Liver (tissue), 9 donors: ENCODE data around the gene CCDC8. TPM values are rescaled to one million over a fixed set of nuclear protein-coding genes. Genes with fewer than 3 reads are reported as not detected.

Source experiments
- DNase-seq: peaks from one replicate; pipeline ENCODE4 v3.0.0-alpha.2; 2017; ENCODE audit warnings: low spot score
- H3K27ac ChIP-seq, 2 donors: one replicate each; pipeline ENCODE4 v1.7.0; 2013; ENCODE audit warnings: inconsistent platforms in 2 of 2, low read length in 2 of 2, control low read depth in 1 of 2, low read depth in 1 of 2, mild to moderate bottlenecking in 1 of 2
- H3K27me3 ChIP-seq, 4 donors: one replicate each; pipeline versions ENCODE4 v1.6.1 to v1.7.0; 2013; ENCODE audit warnings: low read length in 3 of 4, inconsistent platforms in 1 of 4, mild to moderate bottlenecking in 1 of 4, moderate library complexity in 1 of 4; ENCODE audit not compliant: control insufficient read depth in 4 of 4, insufficient read depth in 4 of 4
- H3K36me3 ChIP-seq, 4 donors: one replicate each; pipeline versions ENCODE4 v1.6.1 to v1.7.0; 2013; ENCODE audit warnings: low read length in 3 of 4, mild to moderate bottlenecking in 3 of 4, low read depth in 1 of 4, moderate library complexity in 1 of 4; ENCODE audit not compliant: control insufficient read depth in 4 of 4, insufficient read depth in 3 of 4
- H3K4me1 ChIP-seq, 4 donors: one replicate each; pipeline versions ENCODE4 v1.6.1 to v1.7.0; 2013; ENCODE audit warnings: low read length in 3 of 4, mild to moderate bottlenecking in 3 of 4, moderate library complexity in 1 of 4; ENCODE audit not compliant: control insufficient read depth in 4 of 4, insufficient read depth in 4 of 4
- H3K4me3 ChIP-seq, 3 donors: one replicate each; pipeline versions ENCODE4 v1.6.1 to v1.7.0; 2013; ENCODE audit warnings: low read length in 3 of 3, control low read depth in 1 of 3, low read depth in 1 of 3, mild to moderate bottlenecking in 1 of 3
- H3K9ac ChIP-seq, 2 donors: one replicate each; pipeline ENCODE4 v1.7.0; 2013; ENCODE audit warnings: low read length in 2 of 2, mild to moderate bottlenecking in 2 of 2, moderate library complexity in 2 of 2, control low read depth in 1 of 2, low read depth in 1 of 2
- H3K9me3 ChIP-seq, 4 donors: one replicate each; pipeline versions ENCODE4 v1.6.1 to v1.7.0; 2013; ENCODE audit warnings: low read length in 3 of 4; ENCODE audit not compliant: control insufficient read depth in 4 of 4
- CTCF ChIP-seq: fragments of 150-350 bp; IDR thresholded peaks from 2 replicates; pipeline ENCODE4 v1.5.1; 2017; ENCODE audit warnings: improper control_type of control experiment, low read depth, low read length; ENCODE audit not compliant: missing input control
- EGR1 ChIP-seq, 2 donors: IDR thresholded peaks; 2 replicates each; pipeline ENCODE4 v1.6.1; 2016 to 2018; ENCODE audit warnings: antibody characterized with exemption in 2 of 2, low read depth in 2 of 2
- FOXA1 ChIP-seq: IDR thresholded peaks from 2 replicates; pipeline ENCODE4 v1.6.1; 2016; ENCODE audit warnings: antibody characterized with exemption
- FOXA2 ChIP-seq: IDR thresholded peaks from 2 replicates; pipeline ENCODE4 v1.6.1; 2016; ENCODE audit warnings: antibody characterized with exemption
- HNF4A ChIP-seq, 2 donors: conservative IDR thresholded peaks; 2 replicates each; pipeline ENCODE4 v1.6.1; 2016; ENCODE audit warnings: antibody characterized with exemption in 2 of 2, mild to moderate bottlenecking in 2 of 2
- MAX ChIP-seq: IDR thresholded peaks from 2 replicates; pipeline ENCODE4 v1.6.1; 2016; ENCODE audit warnings: antibody characterized with exemption
- RXRA ChIP-seq, 2 donors: IDR thresholded peaks; 2 replicates each; pipeline ENCODE4 v1.6.1; 2017 to 2018; ENCODE audit warnings: antibody characterized with exemption in 2 of 2, mild to moderate bottlenecking in 1 of 2
- SP1 ChIP-seq: IDR thresholded peaks from 2 replicates; pipeline ENCODE4 v1.6.1; 2018; ENCODE audit warnings: antibody characterized with exemption, mild to moderate bottlenecking
- YY1 ChIP-seq: IDR thresholded peaks from 2 replicates; pipeline ENCODE4 v1.6.1; 2016; ENCODE audit warnings: antibody characterized with exemption, mild to moderate bottlenecking
- WGBS: extraction: QIAGEN DNeasy Blood & Tissue Kit; methylation state at CpG from one replicate; pipeline ENCODE4 v1.1.7; 2013; 5-methylcytosine and 5-hydroxymethylcytosine counted together
- polyA plus RNA-seq, 2 donors: library from polyadenylated mRNA; stranded (reverse) in 1 of 2; unstranded in 1 of 2; fragments of 200-250 nt in 1 of 2; fragments of >200 nt in 1 of 2; fragmentation: Nextera tagmentation in 1 of 2; extraction: Ambion mirVana in 1 of 2; gene quantifications; one replicate each; pipeline versions ENCODE4 v1.2.1 to v1.2.3, GENCODE V29; 2013 to 2015
- total RNA-seq, 2 donors: library from RNA; depleted of rRNA; stranded (reverse); fragments of >200 nt; gene quantifications; one replicate each; pipeline ENCODE4 v1.2.3, GENCODE V29; 2014
- TF ChIP-seq, protein P1 (sequence below): IDR thresholded peaks from 2 replicates; pipeline ENCODE4 v1.6.1; 2016; ENCODE audit warnings: antibody characterized with exemption
- TF ChIP-seq, protein P2 (sequence below): IDR thresholded peaks from 2 replicates; pipeline ENCODE4 v1.6.1; 2016; ENCODE audit warnings: antibody characterized with exemption
- TF ChIP-seq, protein P3 (sequence below): IDR thresholded peaks from 2 replicates; pipeline ENCODE4 v1.6.1; 2016; ENCODE audit warnings: antibody characterized with exemption, mild to moderate bottlenecking
- donor health status: healthy.
- donor health status: healthy.
- donor health status: healthy.
- donor health status: healthy.
- donor health status: healthy.

CCDC8 gene
- total and polyA plus RNA-seq, 4 donors: 0.18 to 5.9 (median 0.62) TPM

DNA sequence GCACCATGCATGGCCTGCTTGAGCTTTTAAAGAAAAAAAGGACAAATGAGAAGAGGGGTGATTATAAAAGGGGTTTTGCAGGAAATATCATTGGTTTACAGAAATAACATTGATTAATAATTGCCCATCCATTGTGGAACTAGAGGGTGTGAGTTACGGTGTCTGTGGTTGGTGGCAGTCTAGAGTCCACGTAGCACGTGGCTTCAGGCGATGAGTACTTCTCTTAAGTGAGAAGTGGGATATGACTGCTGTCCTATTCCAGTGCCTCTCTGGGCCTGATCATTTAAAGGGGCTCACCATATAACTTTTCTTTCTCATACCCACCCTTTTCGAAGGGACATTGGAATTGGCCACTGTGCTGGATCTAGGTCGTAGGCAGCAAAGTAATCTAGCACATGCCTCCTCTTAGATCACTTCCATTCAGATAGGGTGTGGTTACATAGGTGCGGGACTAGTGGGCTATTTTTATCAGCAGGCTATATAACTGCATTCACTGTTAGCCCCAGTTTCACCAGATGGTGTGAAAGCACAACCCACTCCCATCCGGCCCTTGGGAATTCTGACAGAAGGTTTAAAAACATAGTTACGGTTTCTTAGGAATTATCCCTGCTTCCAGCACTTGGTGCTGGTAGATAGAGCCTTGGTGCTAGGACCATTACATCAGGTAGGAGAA lies 46.6 kb downstream of the CCDC8 start (continued):
- no peak for TF ChIP-seq CTCF

DNA sequence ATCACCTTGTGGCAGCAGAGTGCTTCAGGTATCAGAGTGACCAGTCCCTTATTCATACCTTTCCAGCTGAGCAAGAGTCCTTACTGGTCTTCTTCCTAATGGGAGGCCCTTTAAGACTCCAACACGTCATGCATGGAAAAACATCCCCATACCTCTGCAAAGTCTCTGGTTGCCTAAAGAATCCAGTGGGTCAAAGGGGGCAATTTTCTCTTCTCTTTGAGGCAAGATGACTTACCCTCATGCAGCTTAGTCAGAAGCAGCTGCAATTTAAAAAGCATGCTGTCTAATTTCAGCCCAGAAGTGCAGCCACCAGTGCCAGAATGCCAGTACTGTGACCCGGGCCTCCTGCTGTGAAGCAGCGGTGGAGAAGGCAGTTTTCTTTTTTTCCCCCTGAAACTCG lies 47.8 kb downstream of the CCDC8 start:
- WGBS: 89% methylated on average over 4 of the region's 4 CpGs
- H3K4me1 ChIP-seq: peaks cover 5 to 26% (median 18%) of the 10 kb centered on the region in 4 donors
- TF ChIP-seq EGR1 (IDR thresholded peaks at IDR 0.05; ENCODE audit: low read depth in 2 of 2): no peak
- no peak for TF ChIP-seq FOXA2
- TF ChIP-seq, protein P1, sequence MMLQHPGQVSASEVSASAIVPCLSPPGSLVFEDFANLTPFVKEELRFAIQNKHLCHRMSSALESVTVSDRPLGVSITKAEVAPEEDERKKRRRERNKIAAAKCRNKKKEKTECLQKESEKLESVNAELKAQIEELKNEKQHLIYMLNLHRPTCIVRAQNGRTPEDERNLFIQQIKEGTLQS: no peak
- TF ChIP-seq RXRA (IDR thresholded peaks at IDR 0.05): no peak
- H3K9ac ChIP-seq: no peak overlapping the region
- H3K27me3 ChIP-seq: no peaks in the 10 kb centered on the region
- no peak overlapping the region for H3K4me3 ChIP-seq
- no peak overlapping the region for H3K27ac ChIP-seq
- no peaks in the 10 kb centered on the region for H3K9me3 ChIP-seq
- peaks cover 0 to 7% (median 3%) of the 10 kb centered on the region in 4 donors for H3K36me3 ChIP-seq
- DNase-seq: no peak

DNA sequence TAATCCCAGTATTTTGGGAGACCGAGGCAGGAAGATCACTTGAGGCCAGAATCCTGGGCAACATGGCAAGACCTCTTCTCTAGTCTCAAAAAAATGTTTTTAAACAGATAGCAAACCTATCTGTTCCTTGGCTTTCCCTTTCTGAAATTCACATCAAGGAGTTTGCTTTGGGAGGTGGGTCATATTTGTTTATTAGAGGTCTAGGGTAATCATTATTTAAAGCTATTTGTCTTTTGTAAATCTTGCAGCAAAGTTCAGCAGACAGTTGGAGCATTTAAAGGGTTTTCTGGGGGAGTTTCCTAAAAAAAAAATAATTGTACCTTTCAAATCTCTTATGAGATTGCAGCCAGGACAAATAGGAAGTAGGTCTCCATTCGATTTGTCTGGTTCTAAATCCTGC lies 49.0 kb downstream of the CCDC8 start:
- H3K9me3 ChIP-seq: no peaks in the 10 kb centered on the region
- peak overlapping the region in 1 of 3 donors; percentile 8 for H3K4me3 ChIP-seq
- peaks cover 5 to 26% (median 18%) of the 10 kb centered on the region in 4 donors for H3K4me1 ChIP-seq
- no peak for DNase-seq
- H3K9ac ChIP-seq: no peak overlapping the region
- H3K27ac ChIP-seq: peak overlapping the region; percentile 3 to 19
- peaks cover 1 to 7% (median 3%) of the 10 kb centered on the region in 4 donors for H3K36me3 ChIP-seq
- TF ChIP-seq FOXA1 (no peak), YY1 (no peak), RXRA (IDR thresholded peaks at IDR 0.05) (no peak), HNF4A (conservative IDR thresholded peaks at IDR 0.05) (no peak), MAX (no peak), FOXA2 (no peak), SP1 (no peak), EGR1 (IDR thresholded peaks at IDR 0.05; ENCODE audit: low read depth in 2 of 2) (no peak)
- TF ChIP-seq, protein P1: no peak
- TF ChIP-seq, protein P2, sequence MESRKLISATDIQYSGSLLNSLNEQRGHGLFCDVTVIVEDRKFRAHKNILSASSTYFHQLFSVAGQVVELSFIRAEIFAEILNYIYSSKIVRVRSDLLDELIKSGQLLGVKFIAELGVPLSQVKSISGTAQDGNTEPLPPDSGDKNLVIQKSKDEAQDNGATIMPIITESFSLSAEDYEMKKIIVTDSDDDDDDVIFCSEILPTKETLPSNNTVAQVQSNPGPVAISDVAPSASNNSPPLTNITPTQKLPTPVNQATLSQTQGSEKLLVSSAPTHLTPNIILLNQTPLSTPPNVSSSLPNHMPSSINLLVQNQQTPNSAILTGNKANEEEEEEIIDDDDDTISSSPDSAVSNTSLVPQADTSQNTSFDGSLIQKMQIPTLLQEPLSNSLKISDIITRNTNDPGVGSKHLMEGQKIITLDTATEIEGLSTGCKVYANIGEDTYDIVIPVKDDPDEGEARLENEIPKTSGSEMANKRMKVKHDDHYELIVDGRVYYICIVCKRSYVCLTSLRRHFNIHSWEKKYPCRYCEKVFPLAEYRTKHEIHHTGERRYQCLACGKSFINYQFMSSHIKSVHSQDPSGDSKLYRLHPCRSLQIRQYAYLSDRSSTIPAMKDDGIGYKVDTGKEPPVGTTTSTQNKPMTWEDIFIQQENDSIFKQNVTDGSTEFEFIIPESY: no peak
- TF ChIP-seq, protein P3, sequence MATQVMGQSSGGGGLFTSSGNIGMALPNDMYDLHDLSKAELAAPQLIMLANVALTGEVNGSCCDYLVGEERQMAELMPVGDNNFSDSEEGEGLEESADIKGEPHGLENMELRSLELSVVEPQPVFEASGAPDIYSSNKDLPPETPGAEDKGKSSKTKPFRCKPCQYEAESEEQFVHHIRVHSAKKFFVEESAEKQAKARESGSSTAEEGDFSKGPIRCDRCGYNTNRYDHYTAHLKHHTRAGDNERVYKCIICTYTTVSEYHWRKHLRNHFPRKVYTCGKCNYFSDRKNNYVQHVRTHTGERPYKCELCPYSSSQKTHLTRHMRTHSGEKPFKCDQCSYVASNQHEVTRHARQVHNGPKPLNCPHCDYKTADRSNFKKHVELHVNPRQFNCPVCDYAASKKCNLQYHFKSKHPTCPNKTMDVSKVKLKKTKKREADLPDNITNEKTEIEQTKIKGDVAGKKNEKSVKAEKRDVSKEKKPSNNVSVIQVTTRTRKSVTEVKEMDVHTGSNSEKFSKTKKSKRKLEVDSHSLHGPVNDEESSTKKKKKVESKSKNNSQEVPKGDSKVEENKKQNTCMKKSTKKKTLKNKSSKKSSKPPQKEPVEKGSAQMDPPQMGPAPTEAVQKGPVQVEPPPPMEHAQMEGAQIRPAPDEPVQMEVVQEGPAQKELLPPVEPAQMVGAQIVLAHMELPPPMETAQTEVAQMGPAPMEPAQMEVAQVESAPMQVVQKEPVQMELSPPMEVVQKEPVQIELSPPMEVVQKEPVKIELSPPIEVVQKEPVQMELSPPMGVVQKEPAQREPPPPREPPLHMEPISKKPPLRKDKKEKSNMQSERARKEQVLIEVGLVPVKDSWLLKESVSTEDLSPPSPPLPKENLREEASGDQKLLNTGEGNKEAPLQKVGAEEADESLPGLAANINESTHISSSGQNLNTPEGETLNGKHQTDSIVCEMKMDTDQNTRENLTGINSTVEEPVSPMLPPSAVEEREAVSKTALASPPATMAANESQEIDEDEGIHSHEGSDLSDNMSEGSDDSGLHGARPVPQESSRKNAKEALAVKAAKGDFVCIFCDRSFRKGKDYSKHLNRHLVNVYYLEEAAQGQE: no peak
- H3K27me3 ChIP-seq: no peaks in the 10 kb centered on the region
- 37% methylated on average over 2 of the region's 2 CpGs for WGBS
